ENCODE results near the gene AP4M1.

The AP4M1 gene

GRCh38 chr7:100102950-100103840 lies 1.8 kb downstream of the AP4M1 start:
- TF ChIP-seq ZFX (IDR thresholded peaks at IDR 0.05): no peak
- no peak for TF ChIP-seq CTCF (conservative IDR thresholded peaks at IDR 0.05)
- peak overlapping the region; percentile 97 for H3K27ac ChIP-seq

DNA sequence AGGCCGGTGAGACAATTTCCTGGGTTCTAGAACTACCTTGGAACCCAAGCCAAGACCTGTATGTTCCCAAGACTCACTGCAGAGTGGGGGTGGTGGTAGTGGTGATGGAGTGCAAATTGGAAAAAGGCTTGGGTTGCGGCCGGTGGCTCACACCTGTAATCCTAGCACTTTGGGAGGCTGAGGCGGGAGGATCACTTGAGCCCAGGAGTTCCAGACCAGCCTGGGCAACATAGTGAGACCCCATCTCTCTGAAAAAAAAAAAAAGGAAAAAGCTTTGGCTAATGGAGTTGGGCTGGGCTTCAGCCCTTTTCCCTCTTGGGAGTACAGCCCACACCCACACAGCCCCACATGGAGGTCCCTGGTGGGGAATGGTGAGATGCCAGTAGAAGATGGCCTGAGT lies 4.1 kb downstream of the AP4M1 start:
- TF ChIP-seq ZFX (IDR thresholded peaks at IDR 0.05) (no peak), CTCF (conservative IDR thresholded peaks at IDR 0.05) (no peak)
- no peak overlapping the region for H3K27ac ChIP-seq

DNA sequence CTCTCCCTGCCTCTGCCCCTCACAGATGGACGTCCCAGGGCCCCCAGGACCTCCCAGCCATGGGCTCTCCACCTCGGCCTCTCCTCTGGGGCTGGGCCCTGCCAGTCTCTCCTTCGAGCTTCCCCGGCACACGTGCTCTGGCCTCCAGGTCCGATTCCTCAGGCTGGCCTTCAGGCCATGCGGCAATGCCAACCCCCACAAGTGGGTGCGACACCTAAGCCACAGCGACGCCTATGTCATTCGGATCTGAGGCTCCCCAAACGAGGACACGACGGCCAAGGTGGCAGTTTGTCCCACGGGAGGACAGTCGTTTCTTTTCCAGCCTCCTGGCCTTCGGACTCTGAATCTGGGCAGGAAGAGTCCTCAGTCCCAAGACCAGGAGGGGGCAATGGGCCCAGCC lies 5.2 kb downstream of the AP4M1 start:
- TF ChIP-seq CTCF (conservative IDR thresholded peaks at IDR 0.05) (no peak), ZFX (IDR thresholded peaks at IDR 0.05) (no peak)
- H3K27ac ChIP-seq: no peak overlapping the region

- TF ChIP-seq CTCF (conservative IDR thresholded peaks at IDR 0.05) (no peak), ZFX (IDR thresholded peaks at IDR 0.05) (no peak)
- H3K27ac ChIP-seq: no peak overlapping the region
Measured at GRCh38 chr7:100107125-100107737, 5.8 kb downstream of the AP4M1 start.

DNA sequence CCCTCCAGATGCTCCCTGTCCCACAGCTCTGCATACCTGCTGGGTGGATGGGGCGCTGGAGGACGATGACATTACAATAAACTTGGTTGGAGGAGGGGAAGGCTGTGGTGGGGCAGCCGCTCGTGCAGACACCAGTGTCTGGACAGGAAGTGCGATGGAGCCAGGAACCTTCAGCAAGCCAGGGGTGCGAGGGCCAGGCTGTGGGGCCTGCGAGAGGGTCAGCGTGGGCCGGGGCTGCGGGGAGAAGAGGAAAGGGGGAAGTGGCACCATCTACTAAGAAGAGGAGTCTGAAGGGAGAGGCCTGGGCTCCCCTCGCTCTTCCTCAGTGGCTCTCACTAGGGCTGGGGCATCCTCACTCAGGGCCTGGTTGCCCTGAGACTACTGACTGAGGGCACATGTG lies 6.4 kb downstream of the AP4M1 start:
- peak overlapping the region; percentile 7; the same call in 1 of the 2 replicates for H3K27ac ChIP-seq

GRCh38 chr7:100109521-100110163 lies 8.2 kb downstream of the AP4M1 start:
- H3K27ac ChIP-seq: no peak overlapping the region
- TF ChIP-seq ZFX (IDR thresholded peaks at IDR 0.05) (no peak), CTCF (conservative IDR thresholded peaks at IDR 0.05) (no peak)

More for the DNA sequence above, 6.4 kb downstream of the AP4M1 start:
- TF ChIP-seq ZFX (IDR thresholded peaks at IDR 0.05): no peak
- TF ChIP-seq CTCF (conservative IDR thresholded peaks at IDR 0.05): no peak

DNA sequence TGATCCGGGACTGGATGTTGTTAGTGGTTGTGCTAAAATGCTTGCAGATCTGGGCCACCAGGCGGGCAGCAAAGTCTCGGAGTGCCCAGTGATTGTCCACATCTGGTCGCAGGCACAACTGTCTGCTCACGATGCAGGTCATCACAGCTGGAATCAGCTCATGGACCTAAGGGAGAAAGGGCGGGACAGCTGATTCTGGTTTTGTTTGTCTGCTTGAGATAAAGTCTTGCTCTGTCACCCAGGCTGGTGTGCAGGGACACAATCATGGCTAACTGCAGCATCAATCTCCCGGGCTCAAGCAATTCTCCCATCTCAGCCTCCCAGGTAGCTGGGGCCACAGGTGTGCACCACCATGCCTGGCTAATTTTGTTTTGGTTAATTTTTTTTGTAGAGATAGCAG lies 9.7 kb downstream of the AP4M1 start:
- no peak overlapping the region for H3K27ac ChIP-seq
- TF ChIP-seq ZFX (IDR thresholded peaks at IDR 0.05) (no peak), CTCF (conservative IDR thresholded peaks at IDR 0.05) (no peak)
